ENCODE results near the gene CDH23.

The CDH23 gene

GRCh38 chr10:71749396-71749795, 352.7 kb downstream of the CDH23 start:
- peaks cover 39% of the 10 kb centered on the region for H3K27me3 ChIP-seq (ENCODE audit: control insufficient read depth, low read length)
- no peaks in the 10 kb centered on the region for H3K79me2 ChIP-seq (ENCODE audit: control insufficient read depth, low read length)
- H3K27ac ChIP-seq (ENCODE audit: low read depth, low read length), result no peak overlapping the region
- 0 out of 2 replicates have a peak, but pooled peaks cover 3% of the 10 kb centered on the region for H4K20me1 ChIP-seq (ENCODE audit: control insufficient read depth, insufficient read depth, low read depth, low read length)
- H3F3A ChIP-seq (ENCODE audit: control insufficient read depth, insufficient read depth), result no peaks in the 10 kb centered on the region
- peaks cover 21% of the 10 kb centered on the region for H3K4me1 ChIP-seq (ENCODE audit: control insufficient read depth, low read length)
- no peak overlapping the region for H3K4me3 ChIP-seq (ENCODE audit: low read length)
- H3K36me3 ChIP-seq (ENCODE audit: control insufficient read depth, low read length), result no peaks in the 10 kb centered on the region
- TF ChIP-seq EZH2phosphoT487 (IDR thresholded peaks at IDR 0.05; ENCODE audit: borderline replicate concordance, low read length) (no peak), CTCF (IDR thresholded peaks at IDR 0.05; ENCODE audit: low read depth, low read length, poor library complexity, severe bottlenecking) (no peak)
- H3K4me2 ChIP-seq (ENCODE audit: low read length), result peak overlapping the region; percentile 54
- H3K9me2 ChIP-seq (replicated peaks; ENCODE audit: control insufficient read depth, low read length), result no peaks in the 10 kb centered on the region
- no peaks in the 10 kb centered on the region for H3K9me3 ChIP-seq (ENCODE audit: control insufficient read depth, insufficient read depth, low read length)

- peaks cover 21% of the 10 kb centered on the region for H3K4me1 ChIP-seq (ENCODE audit: control insufficient read depth, low read length)
- H3K27ac ChIP-seq (ENCODE audit: low read depth, low read length), result no peak overlapping the region
Observed at GRCh38 chr10:71750124-71750841, 353.6 kb downstream of the CDH23 start.

GRCh38 chr10:71750986-71751385, 354.3 kb downstream of the CDH23 start:
- H4K20me1 ChIP-seq (ENCODE audit: control insufficient read depth, insufficient read depth, low read depth, low read length), result 0 out of 2 replicates have a peak, but pooled peaks cover 3% of the 10 kb centered on the region
- no peaks in the 10 kb centered on the region for H3K9me3 ChIP-seq (ENCODE audit: control insufficient read depth, insufficient read depth, low read length)
- H3F3A ChIP-seq (ENCODE audit: control insufficient read depth, insufficient read depth), result no peaks in the 10 kb centered on the region
- H3K36me3 ChIP-seq (ENCODE audit: control insufficient read depth, low read length), result no peaks in the 10 kb centered on the region
- no peak overlapping the region for H3K4me3 ChIP-seq (ENCODE audit: low read length)
- H3K4me1 ChIP-seq (ENCODE audit: control insufficient read depth, low read length), result peaks cover 21% of the 10 kb centered on the region
- TF ChIP-seq CTCF (IDR thresholded peaks at IDR 0.05; ENCODE audit: low read depth, low read length, poor library complexity, severe bottlenecking) (no peak), EZH2phosphoT487 (IDR thresholded peaks at IDR 0.05; ENCODE audit: borderline replicate concordance, low read length) (no peak)
- no peaks in the 10 kb centered on the region for H3K79me2 ChIP-seq (ENCODE audit: control insufficient read depth, low read length)
- no peaks in the 10 kb centered on the region for H3K9me2 ChIP-seq (replicated peaks; ENCODE audit: control insufficient read depth, low read length)
- peaks cover 53% of the 10 kb centered on the region for H3K27me3 ChIP-seq (ENCODE audit: control insufficient read depth, low read length)
- no peak overlapping the region for H3K4me2 ChIP-seq (ENCODE audit: low read length)
- no peak overlapping the region for H3K27ac ChIP-seq (ENCODE audit: low read depth, low read length)

More at GRCh38 chr10:71750124-71750841, 353.6 kb downstream of the CDH23 start:
- H3K9me2 ChIP-seq (replicated peaks; ENCODE audit: control insufficient read depth, low read length), result no peaks in the 10 kb centered on the region
- 0 out of 2 replicates have a peak, but pooled peaks cover 3% of the 10 kb centered on the region for H4K20me1 ChIP-seq (ENCODE audit: control insufficient read depth, insufficient read depth, low read depth, low read length)
- H3F3A ChIP-seq (ENCODE audit: control insufficient read depth, insufficient read depth), result no peaks in the 10 kb centered on the region
- peaks cover 48% of the 10 kb centered on the region for H3K27me3 ChIP-seq (ENCODE audit: control insufficient read depth, low read length)
- no peaks in the 10 kb centered on the region for H3K36me3 ChIP-seq (ENCODE audit: control insufficient read depth, low read length)
- no peaks in the 10 kb centered on the region for H3K9me3 ChIP-seq (ENCODE audit: control insufficient read depth, insufficient read depth, low read length)
- no peak overlapping the region for H3K4me3 ChIP-seq (ENCODE audit: low read length)
- no peaks in the 10 kb centered on the region for H3K79me2 ChIP-seq (ENCODE audit: control insufficient read depth, low read length)
- TF ChIP-seq EZH2phosphoT487 (IDR thresholded peaks at IDR 0.05; ENCODE audit: borderline replicate concordance, low read length), result no peak
- no peak for TF ChIP-seq CTCF (IDR thresholded peaks at IDR 0.05; ENCODE audit: low read depth, low read length, poor library complexity, severe bottlenecking)
- no peak overlapping the region for H3K4me2 ChIP-seq (ENCODE audit: low read length)
